ENCODE data around the gene LEMD3.

DNA sequence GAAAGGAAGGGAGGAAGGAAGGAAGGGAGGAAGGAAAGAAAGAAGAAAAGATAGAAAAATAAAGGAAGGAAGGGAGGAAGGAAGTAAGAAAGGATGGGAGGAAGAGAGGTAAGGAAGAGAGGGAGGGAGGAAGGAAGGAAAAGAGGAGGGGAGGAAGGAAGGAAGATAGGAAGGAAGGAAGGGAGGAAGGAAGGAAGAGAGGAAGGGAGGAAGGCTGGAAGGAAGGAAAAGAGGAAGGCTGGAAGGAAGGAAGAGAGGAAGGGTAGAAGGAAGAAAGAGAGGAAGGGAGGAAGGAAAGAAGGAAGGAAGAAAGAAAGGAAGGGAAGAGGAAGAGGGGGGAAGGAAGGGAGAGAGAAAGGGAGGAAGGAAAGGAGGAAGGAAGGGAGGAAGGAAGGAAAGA, 35.5 kb upstream of the LEMD3 start:
- no peak for TF ChIP-seq EZH2 (IDR thresholded peaks at IDR 0.05; ENCODE audit: low read length)
- no peak for TF ChIP-seq CTCF (optimal IDR thresholded peaks at IDR 0.05 in 1 of 3, IDR thresholded peaks at IDR 0.05 in 1 of 3, conservative IDR thresholded peaks at IDR 0.05 in 1 of 3; ENCODE audit: extremely low read depth in 1 of 3, insufficient read depth in 2 of 3, low read length in 3 of 3)
